H1 (cell line): Measurements from ENCODE around the gene RNASE9. TPM values are rescaled to one million over a fixed set of nuclear protein-coding genes. Genes with fewer than 3 reads are reported as not detected.
A peak's percentile ranks its signal among the peaks of the same experiment; 100 is the strongest.

Experiments
- CTCF ChIA-PET: fragments of 300-600 bp; sonication (Branson Sonifier 250); formaldehyde crosslinking; loops from one replicate; lab custom pipeline; 2021; ENCODE audit not compliant: partially characterized antibody; lab: Charles Lee
- POLR2A ChIA-PET: fragments of 300-600 bp; sonication (Branson Sonifier 250); formaldehyde crosslinking; loops from one replicate; lab custom pipeline; 2021; ENCODE audit warnings: inconsistent platforms; ENCODE audit not compliant: partially characterized antibody; lab: Charles Lee
- DNase-seq, 2 experiments: peaks; one replicate each; pipeline versions ENCODE4 v3.0.0 to v3.0.0-alpha.2; 2010 to 2022; ENCODE audit warnings: low spot score in 2 of 2, low read depth in 1 of 2, mixed read lengths in 1 of 2
- FAIRE-seq: peaks from 2 replicates; lab custom pipeline; 2011; peaks lifted over from hg19 to GRCh38; lab: Jason Lieb, UNC
- H2AFZ ChIP-seq: 2 replicates; pipeline ENCODE4 v1.8.1; 2012; ENCODE audit warnings: low read length, inconsistent platforms
- H2AK5ac ChIP-seq: 2 replicates; pipeline ENCODE4 v1.6.1; 2013; ENCODE audit warnings: low read depth, low read length
- H2BK120ac ChIP-seq: replicated peaks from 2 replicates; pipeline ENCODE3; 2013; ENCODE audit warnings: low read depth, low read length, inconsistent platforms
- H2BK12ac ChIP-seq: 2 replicates; pipeline ENCODE4 v1.6.1; 2013; ENCODE audit warnings: low read depth, low read length
- H2BK15ac ChIP-seq: 2 replicates; pipeline ENCODE4 v1.6.1; 2013; ENCODE audit warnings: low read length
- H2BK20ac ChIP-seq: 2 replicates; pipeline ENCODE4 v1.6.1; 2013; ENCODE audit warnings: low read length
- H2BK5ac ChIP-seq: 2 replicates; pipeline ENCODE4 v1.6.1; 2013; ENCODE audit warnings: low read depth, low read length
- H3K14ac ChIP-seq: 2 replicates; pipeline ENCODE4 v1.6.1; 2013; ENCODE audit warnings: inconsistent platforms; ENCODE audit not compliant: insufficient read length
- H3K18ac ChIP-seq: 2 replicates; pipeline ENCODE4 v1.6.1; 2013; ENCODE audit warnings: low read length; ENCODE audit errors: extremely low read depth
- H3K23ac ChIP-seq: 2 replicates; pipeline ENCODE4 v1.6.1; 2013; ENCODE audit warnings: inconsistent platforms; ENCODE audit not compliant: insufficient read length
- H3K23me2 ChIP-seq: 2 replicates; pipeline ENCODE4 v1.6.1; 2013; ENCODE audit warnings: low read depth, low read length
- H3K27ac ChIP-seq: 2 replicates; pipeline ENCODE4 v1.6.1; 2011; ENCODE audit warnings: low read depth, low read length, inconsistent platforms
- H3K27me3 ChIP-seq, 4 experiments: replicated peaks in 1 of 4; 1 replicate in 1 of 4; 2 replicates in 3 of 4; pipeline versions ENCODE4 v1.6.1 to v1.8.1; 2011 to 2013; ENCODE audit warnings: low read length in 3 of 4, mild to moderate bottlenecking in 3 of 4, inconsistent platforms in 2 of 4, mixed read lengths in 2 of 4, moderate library complexity in 1 of 4; ENCODE audit not compliant: control insufficient read depth in 3 of 4, insufficient read depth in 3 of 4; ENCODE audit errors: extremely low read depth in 1 of 4
- H3K36me3 ChIP-seq, 4 experiments: 2 replicates each; pipeline versions ENCODE4 v1.6.1 to v1.8.1; 2011 to 2013; ENCODE audit warnings: mild to moderate bottlenecking in 4 of 4, low read length in 3 of 4, moderate library complexity in 2 of 4, control low read depth in 1 of 4, inconsistent platforms in 1 of 4; ENCODE audit not compliant: insufficient read depth in 4 of 4, control insufficient read depth in 2 of 4
- H3K4ac ChIP-seq: replicated peaks from 2 replicates; pipeline ENCODE3; 2013; ENCODE audit warnings: low read length, low read depth, mixed read lengths, inconsistent platforms; ENCODE audit not compliant: insufficient read length
- H3K4me1 ChIP-seq, 4 experiments: replicated peaks in 1 of 4; 1 replicate in 1 of 4; 2 replicates in 3 of 4; pipeline versions ENCODE4 v1.6.1 to v1.8.1; 2011 to 2013; ENCODE audit warnings: low read length in 3 of 4, inconsistent platforms in 2 of 4, mixed read lengths in 1 of 4; ENCODE audit not compliant: insufficient read depth in 4 of 4, control insufficient read depth in 3 of 4
- H3K4me2 ChIP-seq, 2 experiments: 2 replicates each; pipeline versions ENCODE4 v1.6.1 to v1.8.1; 2011 to 2013; ENCODE audit warnings: low read depth in 2 of 2, low read length in 2 of 2, control low read depth in 1 of 2, inconsistent platforms in 1 of 2, mild to moderate bottlenecking in 1 of 2; ENCODE audit not compliant: insufficient read depth in 1 of 2
- H3K4me3 ChIP-seq, 4 experiments: fragments of 200-600, 300-600 bp in 1 of 4; sonication (generic), shearing (Covaris generic), sonication (Bioruptor Twin) in 1 of 4; 2 replicates each; pipeline versions ENCODE4 v1.5.1 to v1.8.1; 2011 to 2016; ENCODE audit warnings: low read length in 4 of 4, low read depth in 3 of 4, control low read depth in 2 of 4, inconsistent platforms in 2 of 4, mild to moderate bottlenecking in 2 of 4, mixed read lengths in 1 of 4, moderate library complexity in 1 of 4; ENCODE audit not compliant: insufficient read depth in 2 of 4; ENCODE audit errors: extremely low read depth in 1 of 4
- H3K56ac ChIP-seq: replicated peaks from 2 replicates; pipeline ENCODE3; 2013; ENCODE audit warnings: low read depth, mild to moderate bottlenecking, mixed read lengths, low read length, inconsistent platforms; ENCODE audit not compliant: insufficient read length
- H3K79me1 ChIP-seq: 2 replicates; pipeline ENCODE4 v1.6.1; 2013; ENCODE audit warnings: low read depth, low read length, control low read depth
- H3K79me2 ChIP-seq, 2 experiments: 2 replicates each; pipeline versions ENCODE4 v1.6.1 to v1.8.1; 2012 to 2013; ENCODE audit warnings: low read length in 2 of 2, mild to moderate bottlenecking in 2 of 2, inconsistent platforms in 1 of 2; ENCODE audit not compliant: insufficient read depth in 2 of 2, control insufficient read depth in 1 of 2
- H3K9ac ChIP-seq, 4 experiments: replicated peaks in 1 of 4; 1 replicate in 1 of 4; 2 replicates in 3 of 4; pipeline versions ENCODE4 v1.6.1 to v1.8.1; 2011 to 2013; ENCODE audit warnings: low read depth in 3 of 4, low read length in 3 of 4, control low read depth in 2 of 4, mild to moderate bottlenecking in 2 of 4, moderate library complexity in 2 of 4, inconsistent platforms in 1 of 4; ENCODE audit errors: extremely low read depth in 1 of 4
- H3K9me3 ChIP-seq, 2 experiments: 2 replicates each; pipeline versions ENCODE4 v1.6.1 to v1.8.1; 2012 to 2013; ENCODE audit warnings: mild to moderate bottlenecking in 2 of 2, moderate library complexity in 2 of 2, control low read depth in 1 of 2, inconsistent platforms in 1 of 2, low read depth in 1 of 2, low read length in 1 of 2, mixed read lengths in 1 of 2; ENCODE audit not compliant: insufficient read depth in 2 of 2
- H4K20me1 ChIP-seq, 2 experiments: replicated peaks in 1 of 2; 2 replicates each; pipeline versions ENCODE3 to v1.8.1; 2011 to 2013; ENCODE audit warnings: inconsistent platforms in 2 of 2, low read length in 2 of 2, mild to moderate bottlenecking in 1 of 2; ENCODE audit not compliant: insufficient read depth in 2 of 2, control insufficient read depth in 1 of 2
- H4K5ac ChIP-seq: 2 replicates; pipeline ENCODE4 v1.6.1; 2013; ENCODE audit warnings: low read length, low read depth, mixed read lengths, inconsistent platforms; ENCODE audit not compliant: insufficient read length
- H4K8ac ChIP-seq: 2 replicates; pipeline ENCODE4 v1.8.0; 2013; ENCODE audit warnings: mild to moderate bottlenecking, moderate library complexity, low read length, inconsistent platforms; ENCODE audit not compliant: insufficient read depth; ENCODE audit errors: extremely low read depth
- H4K91ac ChIP-seq: replicated peaks from 2 replicates; pipeline ENCODE3; 2013; ENCODE audit warnings: low read length, mixed read lengths, inconsistent platforms; ENCODE audit not compliant: insufficient read length
- GABPA ChIP-seq: IDR thresholded peaks from 2 replicates; pipeline ENCODE4 v1.6.1; 2011; ENCODE audit warnings: mild to moderate bottlenecking, low read length, moderate library complexity, borderline replicate concordance; ENCODE audit not compliant: insufficient read depth
- SIN3A ChIP-seq, 2 experiments: IDR thresholded peaks in 1 of 2; conservative IDR thresholded peaks in 1 of 2; 2 replicates each; pipeline ENCODE4 v1.6.1; 2011 to 2012; ENCODE audit warnings: low read length in 2 of 2, improper control_type of control experiment in 1 of 2, low read depth in 1 of 2, mild to moderate bottlenecking in 1 of 2
- SP1 ChIP-seq: IDR thresholded peaks from 2 replicates; pipeline ENCODE4 v1.6.1; 2011; ENCODE audit warnings: low read depth, low read length
- TAF1 ChIP-seq: IDR thresholded peaks from 2 replicates; pipeline ENCODE4 v1.6.1; 2011; ENCODE audit warnings: mild to moderate bottlenecking, low read depth, low read length
- WGBS, 2 experiments: shearing (Covaris generic) in 1 of 2; methylation state at CpG; one replicate each; pipeline versions ENCODE4 v1.1.6 to v1.1.7; 2013 to 2015; ENCODE audit warnings: low lambda C conversion rate in 2 of 2, mixed read lengths in 2 of 2, inconsistent platforms in 1 of 2, low coverage in 1 of 2, missing lambda C conversion rate in 1 of 2; ENCODE audit not compliant: insufficient replicate concordance in 2 of 2, insufficient coverage in 1 of 2, insufficient read length in 1 of 2; ENCODE audit errors: extremely low coverage in 1 of 2, missing lambda C conversion rate in 1 of 2; 5-methylcytosine and 5-hydroxymethylcytosine counted together
- polyA plus RNA-seq, 7 experiments: library from polyadenylated mRNA; depleted of rRNA in 3 of 7; stranded (reverse) in 5 of 7; unstranded in 2 of 7; fragments of >200 nt in 5 of 7; fragments of 200-250 nt in 2 of 7; gene quantifications; 1 replicate in 5 of 7; 2 replicates in 1 of 7; 4 replicates in 1 of 7; pipeline versions ENCODE4 v1.2.1 to v1.2.3, GENCODE V29; 2011 to 2013; ENCODE audit warnings: missing spikeins in 2 of 7, mixed read lengths in 2 of 7
- total RNA-seq: library from RNA; stranded (reverse); fragmentation: NEBNext Ultra II Directional; extraction: Animal tissue kit (Norgen Biotek cat#: 25700); gene quantifications from 2 replicates; pipeline ENCODE4 v1.2.1, GENCODE V29; 2021

Gene RNASE9
- total and polyA plus RNA-seq, 2 of the 8 experiments (the other 6 are each of a cell fraction or from before 2014, with no cell fraction given), result 0.06 TPM; not detected in 1

DNA sequence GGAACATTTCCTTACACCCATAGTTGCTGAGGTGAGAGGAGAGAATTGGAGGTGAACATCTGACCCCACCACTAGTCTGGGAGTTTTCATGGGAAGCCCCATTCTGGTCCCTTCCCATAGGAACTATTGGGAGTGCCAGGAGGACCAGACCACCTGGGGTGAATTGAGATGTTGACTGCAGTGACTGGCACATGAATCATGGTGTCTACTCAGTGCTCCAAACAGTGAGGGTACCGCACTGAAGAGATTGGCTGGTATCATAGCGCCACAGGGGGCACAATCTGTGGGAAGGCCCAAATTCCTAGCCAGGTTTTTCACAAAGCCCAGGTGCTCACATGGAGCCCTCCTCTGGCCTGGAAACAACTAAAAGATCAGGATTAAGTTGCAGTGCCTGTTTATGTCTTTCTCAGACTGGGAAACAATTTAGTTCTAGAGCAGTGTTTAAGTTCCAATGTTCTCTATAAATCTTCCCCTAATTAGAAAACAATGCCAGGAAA, 3.7 kb upstream of the RNASE9 start:
- 0 out of 2 replicates have a peak overlapping the region, but pooled peaks have one; percentile 33 for H2BK15ac ChIP-seq
- DNase-seq (no peak), FAIRE-seq (peak; percentile 84)
- no peak overlapping the region for H3K56ac ChIP-seq
- no peak overlapping the region for H4K8ac ChIP-seq
- H3K79me1 ChIP-seq, result no peaks in the 10 kb centered on the region
- no peaks in the 10 kb centered on the region; a peak in 2 of 8 replicates for H3K36me3 ChIP-seq
- H2BK12ac ChIP-seq, result peak overlapping the region; percentile 69; the same call in 1 of the 2 replicates
- no peak overlapping the region for H3K27ac ChIP-seq
- no peak overlapping the region for H3K4me2 ChIP-seq
- H2BK120ac ChIP-seq, result no peak overlapping the region
- TF ChIP-seq SIN3A (conservative IDR thresholded peaks at IDR 0.05 in 1 of 2, IDR thresholded peaks at IDR 0.05 in 1 of 2; ENCODE audit: low read depth in 1 of 2, low read length in 2 of 2) (no peak), SP1 (peak; percentile 49; the same call in 1 of the 2 replicates), GABPA (no peak), TAF1 (0 out of 2 replicates have a peak, but pooled peaks have one; percentile 20)
- no peak overlapping the region for H3K14ac ChIP-seq
- H2BK5ac ChIP-seq, result no peak overlapping the region
- H3K23me2 ChIP-seq, result no peaks in the 10 kb centered on the region
- H4K20me1 ChIP-seq, result no peaks in the 10 kb centered on the region
- no peak overlapping the region for H4K91ac ChIP-seq
- H3K27me3 ChIP-seq, result no peaks in the 10 kb centered on the region
- WGBS, 2 experiments, result 70% methylated on average over 2 of the region's 2 CpGs; no CpG with 5 or more reads in 1 of the 2 experiments
- no peak overlapping the region for H3K9ac ChIP-seq
- H3K79me2 ChIP-seq, result no peaks in the 10 kb centered on the region
- H2BK20ac ChIP-seq, result peak overlapping the region; percentile 96
- CTCF ChIA-PET, result interaction anchor here (0.9 kb wide), 1 partner anchor 43 kb away, joined by 3 read pairs; no protein-coding TSS in a partner anchor
- H3K18ac ChIP-seq, result peak overlapping the region; percentile 9; the same call in 1 of the 2 replicates
- no peak overlapping the region for H3K4ac ChIP-seq
- no peak overlapping the region for H3K4me3 ChIP-seq
- H2AFZ ChIP-seq, result peak overlapping the region; percentile 33; the same call in 1 of the 2 replicates
- no peak overlapping the region for H4K5ac ChIP-seq
- no peak overlapping the region for H3K23ac ChIP-seq
- H2AK5ac ChIP-seq, result no peak overlapping the region; the same call in 1 of the 2 replicates
- POLR2A ChIA-PET, result no interaction called here
- H3K9me3 ChIP-seq, result peaks cover 15% of the 10 kb centered on the region in 2 experiments
- H3K4me1 ChIP-seq, result peaks cover 0 to 7% (median 1%) of the 10 kb centered on the region in 4 experiments; a peak in 4 of 7 replicates
